Measurements from ENCODE around the gene DDC. TPM values are rescaled to one million over a fixed set of nuclear protein-coding genes. Genes with fewer than 3 reads are reported as not detected.
"Not testable (repeated sequence)": the region's sequence is repeated elsewhere in the genome, so short reads cannot be mapped to it uniquely, and the experiment has no call there.

The DDC gene
- total RNA-seq, 1 experiment from 2014 or later: not detected

- H3K27me3 ChIP-seq (ENCODE audit: insufficient read depth, low read length): peaks cover 12% of the 10 kb centered on the region; the same call in 1 of the 2 replicates
- H3K9ac ChIP-seq (ENCODE audit: low read length): no peak overlapping the region
- H3K4me3 ChIP-seq (replicated peaks in 1 of 2; ENCODE audit: low read depth in 1 of 2, low read length in 2 of 2): no peak overlapping the region
- intact Hi-C loops (cut with micrococcal nuclease): no loop called here
- H3K79me2 ChIP-seq (ENCODE audit: insufficient read depth, low read length): no peaks in the 10 kb centered on the region
- no peaks in the 10 kb centered on the region for H3K9me2 ChIP-seq (ENCODE audit: insufficient read depth)
- no TSS peak for BruUV-seq (replicated peaks)
- CTCF ChIA-PET: no interaction called here
- TF ChIP-seq, protein P1, sequence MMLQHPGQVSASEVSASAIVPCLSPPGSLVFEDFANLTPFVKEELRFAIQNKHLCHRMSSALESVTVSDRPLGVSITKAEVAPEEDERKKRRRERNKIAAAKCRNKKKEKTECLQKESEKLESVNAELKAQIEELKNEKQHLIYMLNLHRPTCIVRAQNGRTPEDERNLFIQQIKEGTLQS (IDR thresholded peaks at IDR 0.05): no peak
- no peak for TF ChIP-seq CBX3 (IDR thresholded peaks at IDR 0.05; ENCODE audit: low read depth)
- TF ChIP-seq ELF1 (IDR thresholded peaks at IDR 0.05; ENCODE audit: borderline replicate concordance, low read depth): no peak
- TF ChIP-seq EGR1 (IDR thresholded peaks at IDR 0.05; ENCODE audit: low read depth): no peak
- TF ChIP-seq SRF (IDR thresholded peaks at IDR 0.05; ENCODE audit: low read depth): no peak
- no peak for TF ChIP-seq RAD21 (IDR thresholded peaks at IDR 0.05; ENCODE audit: low read depth)
- no peak for TF ChIP-seq TCF7L2 (IDR thresholded peaks at IDR 0.05; ENCODE audit: borderline replicate concordance, extremely low read depth, insufficient read depth, insufficient read length)
- TF ChIP-seq ZFX (IDR thresholded peaks at IDR 0.05): no peak
- TF ChIP-seq MAX (IDR thresholded peaks at IDR 0.05): no peak
- no peak for TF ChIP-seq POLR2AphosphoS5 (IDR thresholded peaks at IDR 0.05; ENCODE audit: low read depth, low read length)
- TF ChIP-seq SIN3A (IDR thresholded peaks at IDR 0.05; ENCODE audit: low read depth): no peak
- no peak for TF ChIP-seq EZH2 (IDR thresholded peaks at IDR 0.05)
- no peak for TF ChIP-seq YY1 (IDR thresholded peaks at IDR 0.05; ENCODE audit: extremely low read depth, insufficient replicate concordance, low read depth, low read length)
- TF ChIP-seq, protein P2, sequence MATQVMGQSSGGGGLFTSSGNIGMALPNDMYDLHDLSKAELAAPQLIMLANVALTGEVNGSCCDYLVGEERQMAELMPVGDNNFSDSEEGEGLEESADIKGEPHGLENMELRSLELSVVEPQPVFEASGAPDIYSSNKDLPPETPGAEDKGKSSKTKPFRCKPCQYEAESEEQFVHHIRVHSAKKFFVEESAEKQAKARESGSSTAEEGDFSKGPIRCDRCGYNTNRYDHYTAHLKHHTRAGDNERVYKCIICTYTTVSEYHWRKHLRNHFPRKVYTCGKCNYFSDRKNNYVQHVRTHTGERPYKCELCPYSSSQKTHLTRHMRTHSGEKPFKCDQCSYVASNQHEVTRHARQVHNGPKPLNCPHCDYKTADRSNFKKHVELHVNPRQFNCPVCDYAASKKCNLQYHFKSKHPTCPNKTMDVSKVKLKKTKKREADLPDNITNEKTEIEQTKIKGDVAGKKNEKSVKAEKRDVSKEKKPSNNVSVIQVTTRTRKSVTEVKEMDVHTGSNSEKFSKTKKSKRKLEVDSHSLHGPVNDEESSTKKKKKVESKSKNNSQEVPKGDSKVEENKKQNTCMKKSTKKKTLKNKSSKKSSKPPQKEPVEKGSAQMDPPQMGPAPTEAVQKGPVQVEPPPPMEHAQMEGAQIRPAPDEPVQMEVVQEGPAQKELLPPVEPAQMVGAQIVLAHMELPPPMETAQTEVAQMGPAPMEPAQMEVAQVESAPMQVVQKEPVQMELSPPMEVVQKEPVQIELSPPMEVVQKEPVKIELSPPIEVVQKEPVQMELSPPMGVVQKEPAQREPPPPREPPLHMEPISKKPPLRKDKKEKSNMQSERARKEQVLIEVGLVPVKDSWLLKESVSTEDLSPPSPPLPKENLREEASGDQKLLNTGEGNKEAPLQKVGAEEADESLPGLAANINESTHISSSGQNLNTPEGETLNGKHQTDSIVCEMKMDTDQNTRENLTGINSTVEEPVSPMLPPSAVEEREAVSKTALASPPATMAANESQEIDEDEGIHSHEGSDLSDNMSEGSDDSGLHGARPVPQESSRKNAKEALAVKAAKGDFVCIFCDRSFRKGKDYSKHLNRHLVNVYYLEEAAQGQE (IDR thresholded peaks at IDR 0.05; ENCODE audit: low read depth): no peak
- TF ChIP-seq ZNF274 (IDR thresholded peaks at IDR 0.05; ENCODE audit: low read depth, low read length): no peak
- no peak for TF ChIP-seq CEBPB (IDR thresholded peaks at IDR 0.05; ENCODE audit: low read depth)
- TF ChIP-seq EZH2phosphoT487 (IDR thresholded peaks at IDR 0.05; ENCODE audit: borderline replicate concordance): no peak
- no peaks in the 10 kb centered on the region for H4K20me1 ChIP-seq (ENCODE audit: insufficient read depth)
- DNase-seq (ENCODE audit: low read depth, low spot score) (no peak), ATAC-seq (no peak)
- H3K4me1 ChIP-seq (ENCODE audit: control insufficient read depth in 1 of 2, insufficient read depth in 2 of 2, low read length in 2 of 2): no peaks in the 10 kb centered on the region
- H3K9me3 ChIP-seq (ENCODE audit: control insufficient read depth in 1 of 2, insufficient read depth in 1 of 2, low read depth in 1 of 2, low read length in 2 of 2): no peaks in the 10 kb centered on the region
- no peak overlapping the region for H2AFZ ChIP-seq (ENCODE audit: low read depth, low read length, poor library complexity, severe bottlenecking)
- H3K36me3 ChIP-seq (ENCODE audit: control insufficient read depth in 1 of 2, insufficient read depth in 2 of 2, low read length in 2 of 2): no peaks in the 10 kb centered on the region
- RAD21 ChIA-PET (ENCODE audit: low non-redundant PET in 1 of 2, low total read pairs in 2 of 2, uncharacterized antibody in 2 of 2, unreplicated experiment in 2 of 2): no interaction called here
- POLR2A ChIA-PET: no interaction called here
- no peak overlapping the region for H3K27ac ChIP-seq (ENCODE audit: low read depth, low read length)
- H3K4me2 ChIP-seq (ENCODE audit: low read length): no peak overlapping the region
Measured at GRCh38 chr7:50461695-50462094, 103.5 kb downstream of the DDC start.

DNA sequence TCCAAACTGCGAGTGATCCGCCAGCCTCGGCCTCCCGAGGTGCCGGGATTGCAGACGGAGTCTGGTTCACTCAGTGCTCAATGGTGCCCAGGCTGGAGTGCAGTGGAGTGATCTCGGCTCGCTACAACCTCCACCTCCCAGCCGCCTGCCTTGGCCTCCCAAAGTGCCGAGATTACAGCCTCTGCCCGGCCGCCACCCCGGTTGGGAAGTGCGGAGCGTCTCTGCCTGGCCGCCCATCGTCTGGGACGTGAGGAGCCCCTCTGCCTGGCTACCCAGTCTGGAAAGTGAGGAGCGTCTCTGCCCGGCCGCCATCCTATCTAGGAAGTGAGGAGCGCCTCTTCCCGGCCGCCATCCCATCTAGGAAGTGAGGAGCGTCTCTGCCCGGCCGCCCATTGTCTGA lies 106.0 kb downstream of the DDC start:
- H3K4me3 ChIP-seq (replicated peaks in 1 of 2; ENCODE audit: low read depth in 1 of 2, low read length in 2 of 2); H2AFZ ChIP-seq (ENCODE audit: low read depth, low read length, poor library complexity, severe bottlenecking); ATAC-seq; DNase-seq (ENCODE audit: low read depth, low spot score); H3K9ac ChIP-seq (ENCODE audit: low read length); H3K4me1 ChIP-seq (ENCODE audit: control insufficient read depth in 1 of 2, insufficient read depth in 2 of 2, low read length in 2 of 2); H3K36me3 ChIP-seq (ENCODE audit: control insufficient read depth in 1 of 2, insufficient read depth in 2 of 2, low read length in 2 of 2); CTCF ChIA-PET; H4K20me1 ChIP-seq (ENCODE audit: insufficient read depth); H3K79me2 ChIP-seq (ENCODE audit: insufficient read depth, low read length); H3K27ac ChIP-seq (ENCODE audit: low read depth, low read length); H3K9me2 ChIP-seq (ENCODE audit: insufficient read depth); H3K4me2 ChIP-seq (ENCODE audit: low read length); RAD21 ChIA-PET (ENCODE audit: low non-redundant PET in 1 of 2, low total read pairs in 2 of 2, uncharacterized antibody in 2 of 2, unreplicated experiment in 2 of 2); intact Hi-C loops (cut with micrococcal nuclease); POLR2A ChIA-PET; BruUV-seq (replicated peaks); H3K9me3 ChIP-seq (ENCODE audit: control insufficient read depth in 1 of 2, insufficient read depth in 1 of 2, low read depth in 1 of 2, low read length in 2 of 2): not testable (repeated sequence)
- H3K27me3 ChIP-seq (ENCODE audit: insufficient read depth, low read length): peaks cover 30% of the 10 kb centered on the region

Data from HCT116 (cell line).